Measurements from ENCODE around the gene SLC13A1. TPM values are rescaled to one million over a fixed set of nuclear protein-coding genes. Genes with fewer than 3 reads are reported as not detected.
"Not testable (repeated sequence)": the region's sequence is repeated elsewhere in the genome, so short reads cannot be mapped to it uniquely, and the experiment has no call there.

The SLC13A1 gene, protein sequence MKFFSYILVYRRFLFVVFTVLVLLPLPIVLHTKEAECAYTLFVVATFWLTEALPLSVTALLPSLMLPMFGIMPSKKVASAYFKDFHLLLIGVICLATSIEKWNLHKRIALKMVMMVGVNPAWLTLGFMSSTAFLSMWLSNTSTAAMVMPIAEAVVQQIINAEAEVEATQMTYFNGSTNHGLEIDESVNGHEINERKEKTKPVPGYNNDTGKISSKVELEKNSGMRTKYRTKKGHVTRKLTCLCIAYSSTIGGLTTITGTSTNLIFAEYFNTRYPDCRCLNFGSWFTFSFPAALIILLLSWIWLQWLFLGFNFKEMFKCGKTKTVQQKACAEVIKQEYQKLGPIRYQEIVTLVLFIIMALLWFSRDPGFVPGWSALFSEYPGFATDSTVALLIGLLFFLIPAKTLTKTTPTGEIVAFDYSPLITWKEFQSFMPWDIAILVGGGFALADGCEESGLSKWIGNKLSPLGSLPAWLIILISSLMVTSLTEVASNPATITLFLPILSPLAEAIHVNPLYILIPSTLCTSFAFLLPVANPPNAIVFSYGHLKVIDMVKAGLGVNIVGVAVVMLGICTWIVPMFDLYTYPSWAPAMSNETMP
- not detected in 2 replicates for total RNA-seq

- DNase-seq (ENCODE audit: extremely low read depth, low read depth, low spot score) = no peak
These were observed at the start of gene SLC13A1 for GRCh38 chr7:123199883-123200282. SLC13A1 (minus strand) TSS chr7:123199969; CDS start chr7:123199946, 23 bp downstream.

DNA sequence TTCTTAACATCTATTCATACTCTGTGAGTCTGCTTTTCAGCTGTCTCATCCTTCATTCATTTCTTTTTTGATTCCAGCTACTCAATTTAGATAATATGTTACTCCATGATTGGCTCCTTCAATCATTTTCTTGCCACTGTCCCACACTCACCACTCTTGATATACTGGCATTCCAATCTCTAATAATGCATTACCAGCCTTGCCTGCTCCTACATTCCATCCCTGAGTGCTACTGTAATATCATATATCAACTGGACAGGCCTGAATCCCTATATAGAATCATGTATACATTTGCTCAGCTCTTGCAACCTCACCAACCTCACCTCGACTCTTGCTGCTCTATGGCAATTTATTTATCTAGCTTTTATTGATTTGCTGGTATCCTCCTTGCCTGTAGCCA lies 45.0 kb upstream of the SLC13A1 start:
- no peak for DNase-seq (ENCODE audit: extremely low read depth, low read depth, low spot score)

DNA sequence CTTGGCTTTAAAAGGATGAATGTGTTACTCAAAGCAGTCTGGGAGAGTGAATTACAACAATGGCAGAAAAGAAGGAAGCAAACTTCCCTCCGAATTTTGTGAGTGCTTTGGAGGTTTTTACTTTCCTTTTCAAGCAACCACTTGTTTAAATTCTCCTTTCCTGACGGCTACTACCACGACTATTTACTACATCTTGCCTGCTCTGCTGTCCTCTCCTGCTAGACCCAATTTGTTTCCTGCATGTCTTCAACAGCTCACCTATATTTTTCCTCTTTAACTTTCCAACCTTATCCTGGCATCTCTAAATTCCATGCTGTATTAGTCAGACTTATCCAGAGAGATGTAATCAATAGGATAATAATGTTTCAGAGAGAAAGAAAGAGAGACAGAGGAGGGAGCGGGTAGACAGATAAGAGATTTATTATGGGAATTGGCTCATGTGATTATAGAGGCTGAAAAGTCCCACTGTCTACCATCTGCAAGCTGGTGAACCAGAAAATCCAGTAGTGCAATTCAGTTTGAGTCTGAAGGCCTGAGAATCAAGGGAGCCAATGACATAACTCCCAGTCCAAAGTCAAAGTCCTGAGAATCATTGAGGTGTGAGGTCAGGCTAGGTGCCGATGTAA lies 42.8 kb upstream of the SLC13A1 start:
- DNase-seq (ENCODE audit: extremely low read depth, low read depth, low spot score) = no peak

GRCh38 chr7:123241809-123242208 lies 42.0 kb upstream of the SLC13A1 start:
- DNase-seq (ENCODE audit: extremely low read depth, low read depth, low spot score) = no peak

- no peak for DNase-seq (ENCODE audit: extremely low read depth, low read depth, low spot score)
These were observed 31.5 kb upstream of the SLC13A1 start for GRCh38 chr7:123231021-123232000.

DNA sequence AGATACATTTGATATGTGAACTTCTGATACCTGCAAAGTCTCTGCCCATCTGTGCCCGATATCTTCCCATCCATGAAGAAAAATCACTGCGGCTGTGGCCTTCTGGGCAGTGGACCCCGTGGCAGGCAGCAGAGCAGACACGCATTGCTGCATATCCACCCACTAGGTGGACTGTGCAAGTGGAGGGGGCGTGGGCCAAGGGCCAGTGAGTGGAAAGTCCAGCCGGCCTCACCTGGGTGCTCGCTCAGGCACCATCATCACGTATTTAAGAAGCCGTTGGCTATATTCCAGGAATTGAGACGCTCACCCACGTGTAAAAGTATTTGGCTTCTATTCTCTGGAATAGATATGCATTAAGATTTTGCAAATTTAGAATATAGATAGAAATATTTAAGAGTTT lies 30.8 kb upstream of the SLC13A1 start:
- DNase-seq (ENCODE audit: extremely low read depth, low read depth, low spot score) = no peak

GRCh38 chr7:123230147-123230546 lies 30.4 kb upstream of the SLC13A1 start:
- DNase-seq (ENCODE audit: extremely low read depth, low read depth, low spot score) = no peak

DNA sequence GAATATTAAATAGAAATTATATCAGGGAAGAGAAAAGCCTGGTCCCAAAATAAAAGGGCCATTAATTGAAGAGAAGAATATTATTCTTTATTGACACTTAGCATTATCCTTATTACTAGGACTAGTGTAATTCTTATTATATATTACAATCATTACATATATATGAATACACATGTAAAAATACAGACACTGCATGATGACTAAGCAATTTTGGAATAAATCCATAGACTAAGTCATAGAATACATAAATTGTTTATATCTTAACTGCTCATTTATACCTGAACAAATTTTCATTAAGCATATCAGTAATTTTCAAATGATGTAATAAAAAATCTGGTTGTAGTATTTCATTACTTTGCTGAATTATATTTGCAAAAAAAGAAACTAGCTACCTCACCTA lies 29.7 kb upstream of the SLC13A1 start:
- DNase-seq (ENCODE audit: extremely low read depth, low read depth, low spot score) = no peak

GRCh38 chr7:123227666-123228065 lies 27.9 kb upstream of the SLC13A1 start:
- DNase-seq (ENCODE audit: extremely low read depth, low read depth, low spot score) = not testable (repeated sequence)

DNA sequence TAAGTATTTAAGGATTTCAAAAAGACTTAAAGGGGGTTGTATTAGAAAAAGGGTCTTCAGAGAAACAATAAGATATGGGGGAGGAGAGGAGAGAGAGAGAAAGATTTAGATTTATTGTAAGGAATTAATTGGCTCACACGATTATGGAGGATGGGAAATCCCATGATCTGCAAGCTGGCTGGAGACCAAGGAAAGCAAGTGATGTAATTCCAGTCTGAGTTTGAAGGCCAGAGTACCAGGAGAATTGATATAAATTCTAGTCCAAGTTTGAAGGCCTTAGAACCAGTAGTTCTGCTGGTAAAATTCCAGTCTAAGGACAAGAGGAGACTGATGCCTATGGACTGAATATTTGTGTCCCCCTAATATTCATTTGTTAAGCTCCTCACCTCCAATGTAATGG lies 20.6 kb upstream of the SLC13A1 start:
- DNase-seq (ENCODE audit: extremely low read depth, low read depth, low spot score) = no peak

- no peak for DNase-seq (ENCODE audit: extremely low read depth, low read depth, low spot score)
These were observed 19.1 kb upstream of the SLC13A1 start for GRCh38 chr7:123218866-123219265.

DNA sequence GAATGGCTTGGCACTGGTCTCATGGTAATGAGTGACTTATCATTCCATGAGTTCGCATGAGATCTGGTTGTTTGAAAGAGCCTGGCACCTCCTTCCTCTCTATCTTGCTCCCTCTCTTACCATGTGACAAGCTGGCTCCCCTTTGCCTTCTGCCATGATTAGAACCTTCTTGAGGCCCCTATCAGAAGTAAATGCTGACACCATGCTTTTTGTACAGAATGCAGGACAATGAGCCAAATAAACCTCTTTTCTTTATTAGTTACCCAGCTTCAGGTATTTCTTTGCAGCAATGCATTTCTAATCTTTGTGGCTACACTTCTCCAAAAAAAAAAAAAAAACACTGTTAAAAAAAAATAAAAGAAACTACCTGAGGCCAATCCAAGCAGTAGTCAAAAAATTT lies 17.1 kb upstream of the SLC13A1 start:
- no peak for DNase-seq (ENCODE audit: extremely low read depth, low read depth, low spot score)

DNA sequence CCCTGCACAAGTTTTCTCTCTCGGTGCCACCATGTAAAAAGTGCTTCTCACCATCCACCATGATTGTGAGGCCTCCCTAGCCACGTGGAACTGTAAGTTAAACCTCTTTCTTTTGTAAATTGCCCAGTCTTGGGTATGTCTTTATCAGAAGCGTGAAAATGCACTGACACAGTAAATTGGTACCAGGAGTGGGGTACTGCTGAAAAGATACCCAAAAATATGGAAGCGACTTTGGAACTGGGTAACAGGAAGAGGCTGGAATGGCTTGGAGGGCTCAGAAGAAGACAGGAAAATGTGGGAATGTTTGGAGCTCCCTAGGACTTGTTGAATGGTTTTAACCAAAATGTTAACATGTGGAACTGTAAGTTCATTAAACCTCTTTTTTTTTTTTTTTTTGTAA lies 15.6 kb upstream of the SLC13A1 start:
- no peak for DNase-seq (ENCODE audit: extremely low read depth, low read depth, low spot score)

- DNase-seq (ENCODE audit: extremely low read depth, low read depth, low spot score) = no peak
These were observed 11.8 kb upstream of the SLC13A1 start for GRCh38 chr7:123211545-123211944.

- DNase-seq (ENCODE audit: extremely low read depth, low read depth, low spot score) = no peak
These were observed 11.2 kb upstream of the SLC13A1 start for GRCh38 chr7:123210986-123211385.

DNA sequence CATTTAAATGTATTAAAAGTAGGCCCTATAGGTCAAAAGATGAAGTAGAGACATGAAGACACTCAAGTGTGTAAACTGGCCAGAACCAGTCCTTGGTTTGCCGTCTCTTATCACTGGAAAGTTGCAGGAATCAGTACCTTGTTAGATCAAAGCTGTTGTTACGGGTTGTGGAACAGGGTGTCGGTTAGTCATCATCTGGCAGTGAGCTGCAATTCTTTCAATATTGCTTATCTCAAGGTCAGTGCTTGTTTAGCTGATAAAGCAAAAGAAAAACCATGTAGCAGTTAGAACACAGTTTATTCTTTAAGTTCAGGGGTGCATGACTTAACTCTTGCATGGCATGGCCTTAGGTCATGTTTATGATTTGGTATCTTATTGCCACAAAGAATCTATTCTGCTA lies 10.0 kb upstream of the SLC13A1 start:
- DNase-seq (ENCODE audit: extremely low read depth, low read depth, low spot score) = peak; percentile 10

GRCh38 chr7:123208793-123209192 lies 9.0 kb upstream of the SLC13A1 start:
- DNase-seq (ENCODE audit: extremely low read depth, low read depth, low spot score) = no peak

- DNase-seq (ENCODE audit: extremely low read depth, low read depth, low spot score) = no peak
These were observed 4.6 kb upstream of the SLC13A1 start for GRCh38 chr7:123204206-123204835.

DNA sequence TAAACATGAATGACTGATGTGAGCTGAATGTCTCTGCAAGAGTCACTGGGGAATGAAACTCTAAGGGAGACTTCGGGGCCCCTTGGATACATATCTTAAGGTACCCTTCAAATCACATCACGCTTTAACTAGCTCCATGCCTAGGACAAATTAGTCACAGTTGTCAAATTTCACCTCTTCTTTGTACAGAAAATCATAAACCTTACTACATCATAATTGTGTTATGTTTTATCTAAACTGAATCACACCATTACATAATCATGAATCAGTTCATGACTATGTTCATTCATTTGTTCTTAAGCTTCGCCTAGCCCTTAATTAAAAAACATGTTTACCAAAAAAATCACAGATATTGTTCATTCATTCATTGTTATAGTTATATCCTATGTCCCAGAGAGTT lies 2.1 kb upstream of the SLC13A1 start:
- DNase-seq (ENCODE audit: extremely low read depth, low read depth, low spot score) = no peak
